ENCODE data around the gene KCNK13.
A peak's percentile ranks its signal among the peaks of the same experiment; 100 is the strongest.
"Not testable (repeated sequence)": the region's sequence is repeated elsewhere in the genome, so short reads cannot be mapped to it uniquely, and the experiment has no call there.

Gene KCNK13

DNA sequence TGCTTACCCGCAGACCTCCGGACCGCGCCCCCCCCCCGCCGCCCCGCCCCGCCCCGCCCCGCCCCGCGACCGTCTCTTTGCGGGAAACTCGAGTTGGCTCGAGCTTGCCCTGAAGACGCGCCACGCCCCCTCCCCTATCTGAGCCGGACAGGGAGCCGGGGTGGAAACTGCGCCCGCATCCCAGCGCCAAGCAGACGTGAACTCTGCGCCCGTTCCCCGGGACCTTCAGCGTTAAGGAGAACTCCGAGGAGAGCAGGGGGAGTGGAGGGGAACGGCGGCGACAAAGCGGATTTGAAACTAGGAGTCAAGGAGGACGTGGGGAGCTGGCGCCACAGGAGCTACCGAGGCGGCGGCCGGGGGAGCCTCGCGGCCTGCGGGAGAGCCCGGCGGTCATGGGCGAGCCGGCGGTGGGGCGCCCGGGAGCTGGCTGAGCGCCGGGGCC is at the start of gene KCNK13:
Gene KCNK13, plus strand, starts transcription at position 310 of the 442 bp plus-strand sequence. CDS start 212 bp downstream, outside the sequence.
- TF ChIP-seq CTCF (IDR thresholded peaks at IDR 0.05; ENCODE audit: borderline replicate concordance, insufficient read depth, low read depth, low read length): no peak
- H3K4me3 ChIP-seq (ENCODE audit: low read depth, low read length): peak within 1 kb of the TSS; percentile 40

- TF ChIP-seq CTCF (IDR thresholded peaks at IDR 0.05; ENCODE audit: borderline replicate concordance, insufficient read depth, low read depth, low read length): no peak
- H3K4me3 ChIP-seq (ENCODE audit: low read depth, low read length): no peak overlapping the region
Observed at GRCh38 chr14:90017371-90017770, 44.4 kb upstream of the KCNK13 start.

DNA sequence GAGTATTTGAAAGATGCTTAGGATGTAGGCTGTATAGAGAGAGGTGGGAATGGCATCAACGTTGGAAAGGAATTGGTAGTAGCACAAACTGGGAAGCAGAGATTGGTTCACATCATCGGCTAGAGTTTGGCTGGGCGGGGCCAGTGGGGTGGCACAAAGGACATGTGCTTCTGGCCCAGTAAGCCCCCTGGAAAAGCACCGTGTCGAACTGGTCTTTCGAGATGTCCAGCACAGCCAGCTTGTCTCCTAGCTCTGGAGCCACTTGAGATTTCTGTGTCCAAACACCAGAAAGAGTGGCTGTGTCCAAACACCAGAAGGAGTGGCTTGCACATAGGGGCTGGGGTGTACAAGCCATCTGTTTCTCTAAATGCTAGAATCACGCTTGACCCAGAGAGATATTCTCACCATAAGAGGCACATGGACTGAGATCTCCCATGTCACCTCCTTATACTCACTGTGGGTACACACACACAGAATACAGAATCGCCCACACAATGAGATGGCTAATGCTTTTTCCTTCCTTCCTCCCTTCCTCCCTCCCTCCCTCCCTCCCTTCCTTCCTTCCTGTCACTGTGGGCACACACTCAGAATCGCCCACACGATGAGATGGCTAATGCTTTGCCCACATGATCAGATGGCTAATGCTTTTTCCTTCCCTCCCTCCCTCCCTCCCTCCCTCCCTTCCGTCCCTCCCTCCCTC is 41.8 kb upstream of the KCNK13 start:
- H3K4me3 ChIP-seq (ENCODE audit: low read depth, low read length): no peak overlapping the region
- TF ChIP-seq CTCF (IDR thresholded peaks at IDR 0.05; ENCODE audit: borderline replicate concordance, insufficient read depth, low read depth, low read length): no peak

GRCh38 chr14:90023176-90023896 is 38.5 kb upstream of the KCNK13 start:
- no peak for TF ChIP-seq CTCF (IDR thresholded peaks at IDR 0.05; ENCODE audit: borderline replicate concordance, insufficient read depth, low read depth, low read length)
- no peak overlapping the region for H3K4me3 ChIP-seq (ENCODE audit: low read depth, low read length)

DNA sequence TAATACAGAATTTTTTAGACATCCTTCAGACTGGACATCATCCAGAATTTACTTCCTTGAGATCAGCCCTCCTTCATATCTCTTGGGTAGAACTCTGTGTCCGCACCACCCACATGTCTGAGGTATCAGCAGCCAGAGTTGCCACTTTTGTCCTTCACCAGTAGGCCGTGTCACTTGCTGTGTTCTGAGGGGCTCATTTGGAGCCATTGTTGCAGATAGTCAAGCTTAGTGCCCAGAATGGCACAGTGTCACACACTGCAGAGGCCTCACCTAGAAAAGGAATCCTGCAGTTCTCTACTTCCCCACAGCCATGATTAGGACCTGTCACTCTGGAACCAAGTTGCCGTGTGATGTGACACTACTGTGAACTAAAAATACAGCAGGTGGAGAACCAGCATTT is 36.9 kb upstream of the KCNK13 start:
- TF ChIP-seq CTCF (IDR thresholded peaks at IDR 0.05; ENCODE audit: borderline replicate concordance, insufficient read depth, low read depth, low read length): no peak
- no peak overlapping the region for H3K4me3 ChIP-seq (ENCODE audit: low read depth, low read length)

DNA sequence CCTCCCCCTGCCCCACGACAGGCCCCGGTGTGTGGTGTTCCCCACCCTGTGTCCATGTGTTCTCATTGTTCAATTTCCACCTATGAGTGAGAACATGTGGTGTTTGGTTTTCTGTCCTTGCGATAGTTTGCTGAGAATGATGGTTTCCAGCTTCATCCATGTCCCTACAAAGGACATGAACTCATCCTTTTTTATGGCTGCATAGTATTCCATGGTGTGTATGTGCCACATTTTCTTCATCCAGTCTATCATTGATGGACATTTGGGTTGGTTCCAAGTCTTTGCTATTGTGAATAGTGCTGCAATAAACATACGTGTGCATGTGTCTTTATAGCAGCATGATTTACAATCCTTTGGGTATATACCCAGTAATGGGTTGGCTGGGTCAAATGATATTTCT is 35.2 kb upstream of the KCNK13 start:
- H3K4me3 ChIP-seq (ENCODE audit: low read depth, low read length): not testable (repeated sequence)

DNA sequence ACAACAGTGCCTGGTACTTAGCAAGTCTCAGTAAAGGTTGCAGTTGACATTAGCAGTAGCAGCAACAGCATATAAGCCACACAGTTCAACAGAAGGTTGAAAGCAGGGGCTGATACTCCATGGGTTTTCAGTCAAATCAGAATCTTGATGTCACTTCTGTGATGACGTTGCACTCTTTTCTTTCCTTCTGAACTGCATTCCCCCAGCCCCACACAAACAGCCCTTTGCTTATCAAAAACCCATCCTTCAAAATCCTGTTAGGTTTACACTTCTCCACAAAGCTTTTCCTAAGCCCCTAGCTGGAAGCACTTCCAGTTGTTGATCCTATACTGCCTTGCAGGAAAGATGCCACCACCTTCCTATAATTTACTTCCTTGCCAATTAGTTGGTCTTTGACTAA is 34.0 kb upstream of the KCNK13 start:
- TF ChIP-seq CTCF (IDR thresholded peaks at IDR 0.05; ENCODE audit: borderline replicate concordance, insufficient read depth, low read depth, low read length): no peak
- H3K4me3 ChIP-seq (ENCODE audit: low read depth, low read length): no peak overlapping the region
